HG03280 (cell line): Measurements from ENCODE around the gene PPP1R1C.
"Not testable (repeated sequence)": the region's sequence is repeated elsewhere in the genome, so short reads cannot be mapped to it uniquely, and the experiment has no call there.

Source experiments
- ATAC-seq: cut with Tn5 transposase; IDR thresholded peaks from one replicate; pipeline ENCODE4 v1.9.1; 2021; ENCODE audit warnings: mild to moderate bottlenecking, moderate library complexity; ENCODE audit not compliant: unreplicated experiment

The PPP1R1C gene, protein sequence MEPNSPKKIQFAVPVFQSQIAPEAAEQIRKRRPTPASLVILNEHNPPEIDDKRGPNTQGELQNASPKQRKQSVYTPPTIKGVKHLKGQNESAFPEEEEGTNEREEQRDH

DNA sequence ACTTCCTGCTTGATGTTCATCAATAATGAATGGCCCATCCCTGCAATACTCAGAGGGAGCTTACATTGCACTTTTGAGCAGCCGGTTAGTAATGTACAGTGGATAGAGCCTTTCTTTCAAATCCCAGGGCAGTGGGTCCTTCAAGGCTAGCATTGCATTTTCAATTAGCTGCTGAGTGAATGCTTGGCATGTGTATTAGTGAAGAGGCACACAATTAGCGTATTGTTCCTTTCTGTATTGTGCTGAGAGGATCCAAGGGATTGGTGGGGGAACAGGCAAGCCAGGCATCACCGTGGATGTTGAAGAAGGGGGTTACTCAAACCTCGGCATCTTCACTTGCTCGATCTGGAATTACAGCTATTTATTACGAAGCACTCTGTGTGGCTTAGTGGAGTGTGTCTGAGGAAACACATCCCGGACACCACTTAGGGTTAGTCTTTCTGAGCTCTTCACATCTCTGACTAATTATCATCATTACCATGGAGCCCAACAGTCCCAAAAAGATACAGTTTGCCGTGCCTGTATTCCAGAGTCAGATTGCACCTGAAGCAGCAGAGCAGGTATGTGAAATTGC is at the start of gene PPP1R1C:
Gene PPP1R1C, plus strand, starts transcription at position 222 of the 574 bp plus-strand sequence. Its CDS starts 258 bp downstream, at position 480.
- ATAC-seq = no peak

DNA sequence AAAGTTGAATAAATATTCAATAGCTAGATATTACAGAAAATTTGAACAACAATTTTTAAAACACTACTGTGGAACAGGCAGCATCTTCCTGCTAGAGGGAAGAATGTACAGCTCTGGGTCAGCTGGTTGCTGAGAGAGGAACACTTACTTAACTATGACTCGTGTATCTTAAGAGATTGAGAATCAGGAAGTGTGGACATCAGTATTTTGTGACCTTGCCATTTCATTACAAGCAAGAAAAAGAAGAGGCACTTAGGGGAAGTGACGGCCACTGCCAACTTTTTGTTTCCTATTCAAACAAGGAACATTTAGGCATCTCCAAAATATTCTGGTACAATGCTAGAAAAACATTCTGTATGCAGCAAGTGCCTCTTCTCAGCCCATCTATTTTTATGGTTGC is 48.2 kb upstream of the PPP1R1C start:
- ATAC-seq = no peak

GRCh38 chr2:181943411-181944124 is 42.1 kb upstream of the PPP1R1C start:
- no peak for ATAC-seq

- ATAC-seq = no peak
These were observed 41.3 kb upstream of the PPP1R1C start for GRCh38 chr2:181944164-181944913.

DNA sequence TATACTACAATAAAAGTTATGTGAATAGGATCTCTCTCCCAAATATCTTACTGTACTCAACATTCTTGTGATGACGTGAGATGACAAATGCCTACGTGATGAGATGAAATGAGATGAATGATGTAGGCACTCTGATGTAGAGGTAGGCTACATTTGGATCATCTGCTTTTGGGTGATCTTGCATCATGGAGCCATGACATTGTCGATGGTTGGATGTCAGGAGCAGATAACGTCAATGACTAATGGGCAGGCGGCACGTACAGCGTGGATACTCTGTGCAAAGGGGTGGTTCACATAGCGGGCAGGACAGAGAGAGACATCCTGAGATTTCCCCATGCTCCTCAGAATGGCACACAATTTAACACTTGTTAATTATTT is 40.8 kb upstream of the PPP1R1C start:
- no peak for ATAC-seq

- no peak for ATAC-seq
These were observed 39.1 kb upstream of the PPP1R1C start for GRCh38 chr2:181946444-181947127.

GRCh38 chr2:181947273-181947672 is 38.4 kb upstream of the PPP1R1C start:
- ATAC-seq = no peak

GRCh38 chr2:181948227-181948626 is 37.4 kb upstream of the PPP1R1C start:
- no peak for ATAC-seq

- ATAC-seq = no peak
These were observed 36.6 kb upstream of the PPP1R1C start for GRCh38 chr2:181949047-181949446.

GRCh38 chr2:181952404-181953226 is 33.0 kb upstream of the PPP1R1C start:
- ATAC-seq = no peak

DNA sequence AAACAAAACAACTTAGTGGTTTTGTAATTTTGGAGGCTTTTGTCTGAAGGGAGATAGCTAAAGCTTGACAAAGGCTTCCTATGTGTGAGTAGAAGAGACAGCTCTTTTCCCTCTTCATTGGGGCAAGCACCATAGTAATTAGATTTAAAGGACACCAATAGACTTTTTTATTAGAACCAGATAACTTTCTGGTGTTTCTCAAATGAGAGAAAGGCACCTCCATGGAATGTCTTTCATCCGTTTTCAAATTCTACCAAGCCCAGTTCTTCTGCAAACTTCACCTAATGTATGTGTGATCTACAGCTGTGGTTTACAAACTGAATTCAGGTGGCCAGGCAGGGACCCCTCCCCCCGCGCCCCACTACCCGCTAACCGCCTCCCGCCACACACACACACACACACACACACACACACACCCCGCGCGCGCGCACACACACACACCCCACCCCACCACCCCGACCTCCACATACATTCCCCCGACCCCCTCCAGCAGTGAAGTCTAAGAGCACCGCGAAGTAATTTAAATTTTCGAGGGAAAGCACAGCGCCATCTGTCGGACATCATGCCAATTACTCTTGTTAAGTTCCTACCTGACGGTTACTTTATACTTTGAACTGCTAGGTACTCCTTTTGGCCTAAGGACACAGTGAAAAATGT is 31.6 kb upstream of the PPP1R1C start:
- peak; percentile 88 for ATAC-seq

DNA sequence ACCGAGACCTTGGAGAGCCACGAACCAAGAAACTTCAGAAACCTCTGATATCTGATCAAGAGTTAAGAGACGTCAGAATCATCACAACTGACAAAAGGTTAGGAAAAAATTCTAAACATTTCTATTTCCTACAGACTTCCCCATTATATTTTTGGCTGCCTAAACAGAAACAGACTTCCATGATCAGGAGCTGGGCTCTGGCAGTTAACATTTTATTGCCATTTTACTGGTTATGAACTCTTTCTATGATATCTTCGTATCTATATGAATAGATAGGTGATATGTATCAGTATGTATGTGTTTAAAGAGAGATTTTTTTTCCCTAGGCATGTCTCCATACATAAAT is 31.1 kb upstream of the PPP1R1C start:
- ATAC-seq = no peak

GRCh38 chr2:181955010-181955409 is 30.6 kb upstream of the PPP1R1C start:
- ATAC-seq = no peak

DNA sequence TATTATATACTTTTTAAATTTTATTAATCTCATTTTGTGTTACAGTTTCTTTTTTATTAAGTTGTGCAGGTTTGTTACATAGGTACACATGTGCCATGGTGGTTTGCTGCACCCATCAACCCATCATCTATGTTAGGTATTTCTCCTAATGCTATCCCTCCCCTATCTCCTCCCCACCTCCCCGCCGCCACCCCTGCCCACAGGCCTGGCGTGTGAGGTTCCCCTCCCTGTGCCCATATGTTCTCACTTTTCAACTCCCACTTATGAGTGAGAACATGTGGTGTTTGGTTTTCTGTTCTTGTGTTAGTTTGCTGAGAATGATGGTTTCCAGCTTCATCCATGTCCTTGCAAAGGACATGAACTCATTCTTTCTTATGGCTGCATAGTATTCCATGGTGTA is 29.8 kb upstream of the PPP1R1C start:
- ATAC-seq = not testable (repeated sequence)

DNA sequence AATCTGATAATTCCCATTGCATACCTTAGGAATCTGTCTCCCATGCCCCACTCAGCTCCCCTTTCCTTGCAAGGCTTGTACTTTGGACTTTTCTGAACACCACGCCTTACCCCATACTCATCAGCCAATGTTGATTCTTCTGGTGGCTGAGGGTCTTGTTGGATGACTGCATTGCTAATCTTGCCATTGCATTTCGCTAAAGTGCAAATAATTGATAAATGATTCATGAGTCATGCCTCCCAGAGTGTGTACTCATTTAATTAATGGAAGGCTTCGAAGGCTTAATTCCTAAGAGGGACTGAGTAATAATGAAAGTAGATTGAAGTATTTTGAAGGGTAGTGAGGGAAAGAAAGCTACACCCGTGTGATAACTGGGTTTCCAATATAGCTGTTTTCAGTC is 28.0 kb upstream of the PPP1R1C start:
- ATAC-seq = no peak

DNA sequence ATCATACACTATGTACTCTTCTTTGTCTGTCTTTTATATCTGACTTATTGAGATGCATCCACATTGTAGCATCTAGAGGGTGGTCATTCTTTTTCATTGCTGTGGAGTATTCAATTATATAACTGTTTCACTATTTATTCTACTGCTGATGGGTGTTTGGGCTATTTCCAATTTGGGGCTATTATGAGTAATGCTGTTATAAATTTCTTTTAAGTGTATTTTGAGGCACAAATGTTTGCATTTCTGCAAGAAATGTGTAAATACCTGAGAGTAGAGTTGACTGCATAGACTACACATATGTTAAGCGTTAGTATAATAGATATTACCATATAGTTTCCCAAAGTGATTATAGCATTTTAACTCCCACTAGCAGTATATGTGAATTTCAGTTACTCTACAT is 26.9 kb upstream of the PPP1R1C start:
- ATAC-seq = no peak

DNA sequence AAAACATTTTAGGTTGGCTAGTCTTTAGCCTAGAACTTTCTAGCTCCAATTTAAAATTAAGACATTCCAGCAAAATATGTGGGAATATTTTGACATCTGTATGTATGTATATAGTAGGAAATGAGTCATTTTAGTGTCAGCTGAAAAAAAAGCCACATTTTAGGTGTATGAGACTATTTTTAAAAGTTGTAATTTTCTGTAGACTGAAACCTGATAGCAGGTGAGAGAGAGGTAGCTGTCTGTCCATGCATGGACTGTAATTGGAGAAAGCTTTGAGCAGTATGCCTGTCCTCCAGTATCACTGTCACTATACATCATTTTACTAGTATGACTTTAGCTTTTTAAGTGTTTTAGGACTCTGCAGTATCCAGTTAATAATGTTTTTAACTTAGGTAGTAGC is 26.1 kb upstream of the PPP1R1C start:
- ATAC-seq = no peak

- ATAC-seq = not testable (repeated sequence)
These were observed 24.5 kb upstream of the PPP1R1C start for GRCh38 chr2:181961167-181961566.

GRCh38 chr2:181962142-181962541 is 23.5 kb upstream of the PPP1R1C start:
- no peak for ATAC-seq
